Neuronal stem cell (in vitro differentiated cells): ENCODE measurements around the gene CYP4A22.

Experiments
- DNase-seq: peaks from one replicate; pipeline ENCODE4 v3.0.0-alpha.2; 2013; ENCODE audit warnings: low spot score
- H2AFZ ChIP-seq: one replicate; pipeline ENCODE4 v1.6.1; 2013; ENCODE audit warnings: mild to moderate bottlenecking, low read length, inconsistent platforms
- H2AK5ac ChIP-seq: 2 replicates; pipeline ENCODE4 v1.6.1; 2013; ENCODE audit warnings: low read depth, mild to moderate bottlenecking, inconsistent platforms, low read length, moderate library complexity, mixed read lengths
- H2BK120ac ChIP-seq: 2 replicates; pipeline ENCODE4 v1.6.1; 2013; ENCODE audit warnings: low read depth, mild to moderate bottlenecking, inconsistent platforms, low read length, moderate library complexity, mixed read lengths
- H2BK12ac ChIP-seq: one replicate; pipeline ENCODE4 v1.6.1; 2013; ENCODE audit warnings: low read length, inconsistent platforms
- H2BK15ac ChIP-seq: 2 replicates; pipeline ENCODE4 v1.6.1; 2013; ENCODE audit warnings: mild to moderate bottlenecking, low read length, inconsistent platforms, mixed read lengths
- H2BK5ac ChIP-seq: one replicate; pipeline ENCODE4 v1.6.1; 2013; ENCODE audit warnings: inconsistent platforms, mild to moderate bottlenecking, low read length, moderate library complexity
- H3K14ac ChIP-seq: one replicate; pipeline ENCODE4 v1.6.1; 2013; ENCODE audit warnings: low read length, inconsistent platforms
- H3K18ac ChIP-seq: 2 replicates; pipeline ENCODE4 v1.6.1; 2013; ENCODE audit warnings: low read length, inconsistent platforms
- H3K23ac ChIP-seq: 2 replicates; pipeline ENCODE4 v1.6.1; 2013; ENCODE audit warnings: low read depth, mild to moderate bottlenecking, mixed read lengths, low read length, inconsistent platforms; ENCODE audit not compliant: poor library complexity
- H3K27ac ChIP-seq: replicated peaks from 3 replicates; pipeline ENCODE4 v1.5.1; 2013; ENCODE audit warnings: low read length, inconsistent platforms
- H3K27me3 ChIP-seq, 3 experiments: 2 replicates each; pipeline ENCODE4 v1.6.1; 2013; ENCODE audit warnings: low read length in 3 of 3, mild to moderate bottlenecking in 2 of 3, inconsistent platforms in 1 of 3, low read depth in 1 of 3, mixed read lengths in 1 of 3, moderate library complexity in 1 of 3; ENCODE audit not compliant: control insufficient read depth in 3 of 3, insufficient read depth in 3 of 3
- H3K36me3 ChIP-seq, 2 donors: replicated peaks in 1 of 2; 2 replicates each; pipeline ENCODE4 v1.6.1; 2013; ENCODE audit warnings: low read length in 2 of 2; ENCODE audit not compliant: control insufficient read depth in 2 of 2, insufficient read depth in 2 of 2
- H3K4ac ChIP-seq: 2 replicates; pipeline ENCODE4 v1.6.1; 2013; ENCODE audit warnings: inconsistent platforms, mild to moderate bottlenecking, low read length, moderate library complexity
- H3K4me1 ChIP-seq, 2 donors: 1 replicate in 1 of 2; 2 replicates in 1 of 2; pipeline ENCODE4 v1.6.1; 2013; ENCODE audit warnings: low read length in 2 of 2, low read depth in 1 of 2; ENCODE audit not compliant: control insufficient read depth in 2 of 2, insufficient read depth in 1 of 2
- H3K4me2 ChIP-seq: one replicate; pipeline ENCODE4 v1.6.1; 2013; ENCODE audit warnings: mild to moderate bottlenecking, low read length, inconsistent platforms; ENCODE audit not compliant: insufficient read depth, poor library complexity, severe bottlenecking
- H3K4me3 ChIP-seq, 2 donors: 2 replicates each; pipeline ENCODE4 v1.5.1; 2013; ENCODE audit warnings: low read length in 2 of 2, mild to moderate bottlenecking in 2 of 2, inconsistent platforms in 1 of 2, moderate library complexity in 1 of 2
- H3K79me1 ChIP-seq: one replicate; pipeline ENCODE4 v1.6.1; 2013; ENCODE audit warnings: low read depth, mild to moderate bottlenecking, inconsistent platforms, low read length, moderate library complexity
- H3K9ac ChIP-seq: one replicate; pipeline ENCODE4 v1.6.1; 2013; ENCODE audit warnings: mild to moderate bottlenecking, low read depth, low read length, inconsistent platforms; ENCODE audit not compliant: poor library complexity
- H3K9me3 ChIP-seq, 2 donors: replicated peaks in 1 of 2; 2 replicates each; pipeline versions ENCODE3 to v1.6.1; 2013; ENCODE audit warnings: low read length in 2 of 2, mild to moderate bottlenecking in 2 of 2, inconsistent platforms in 1 of 2, low read depth in 1 of 2, mixed read lengths in 1 of 2, moderate library complexity in 1 of 2; ENCODE audit not compliant: control insufficient read depth in 2 of 2, insufficient read depth in 1 of 2
- H4K8ac ChIP-seq: one replicate; pipeline ENCODE4 v1.6.1; 2013; ENCODE audit warnings: low read depth, mild to moderate bottlenecking, inconsistent platforms, low read length, moderate library complexity
- H4K91ac ChIP-seq: one replicate; pipeline ENCODE4 v1.6.1; 2013; ENCODE audit warnings: low read length, low read depth, mild to moderate bottlenecking, inconsistent platforms; ENCODE audit not compliant: poor library complexity
- WGBS, 2 donors: extraction: QIAGEN DNeasy Blood & Tissue Kit; methylation state at CpG; one replicate each; pipeline ENCODE4 v1.1.7; 2013; ENCODE audit warnings: missing lambda C conversion rate in 2 of 2, mixed read lengths in 1 of 2; ENCODE audit not compliant: insufficient read length in 2 of 2, insufficient replicate concordance in 1 of 2; ENCODE audit errors: extremely low coverage in 2 of 2; 5-methylcytosine and 5-hydroxymethylcytosine counted together

The CYP4A22 gene

GRCh38 chr1:47181955-47182675 is 44.9 kb downstream of the CYP4A22 start:
- no peak overlapping the region for H3K18ac ChIP-seq
- H3K4ac ChIP-seq, result no peak overlapping the region
- H2BK5ac ChIP-seq, result no peak overlapping the region
- H3K23ac ChIP-seq, result no peak overlapping the region
- H3K4me3 ChIP-seq, result no peak overlapping the region
- H3K36me3 ChIP-seq, result no peaks in the 10 kb centered on the region
- H2BK12ac ChIP-seq, result no peak overlapping the region
- H2BK15ac ChIP-seq, result no peak overlapping the region
- no peak overlapping the region for H2AFZ ChIP-seq
- no peak overlapping the region for H4K91ac ChIP-seq
- no peak overlapping the region for H2AK5ac ChIP-seq
- H3K9ac ChIP-seq, result no peak overlapping the region
- H3K79me1 ChIP-seq, result no peaks in the 10 kb centered on the region
- no peak overlapping the region for H2BK120ac ChIP-seq
- H3K14ac ChIP-seq, result no peak overlapping the region
- peaks cover 1 to 6% of the 10 kb centered on the region in 2 donors for H3K4me1 ChIP-seq
- no peaks in the 10 kb centered on the region for H3K9me3 ChIP-seq
- peaks cover 0 to 24% (median 4%) of the 10 kb centered on the region in 3 experiments for H3K27me3 ChIP-seq
- WGBS, 2 donors, result no CpG with 5 or more reads among the region's 7 CpGs
- DNase-seq, result no peak
- H3K4me2 ChIP-seq, result no peak overlapping the region
- H4K8ac ChIP-seq, result no peak overlapping the region
- H3K27ac ChIP-seq, result no peak overlapping the region

GRCh38 chr1:47182676-47183235 is 45.5 kb downstream of the CYP4A22 start:
- Histone ChIP-seq H2BK12ac (no peak overlapping the region), H4K8ac (no peak overlapping the region), H3K9me3 (no peaks in the 10 kb centered on the region), H3K79me1 (no peaks in the 10 kb centered on the region), H3K27me3 (peaks cover 0 to 30% (median 4%) of the 10 kb centered on the region in 3 experiments), H3K27ac (no peak overlapping the region), H2BK5ac (no peak overlapping the region), H2AK5ac (no peak overlapping the region), H3K4me3 (no peak overlapping the region), H2BK15ac (no peak overlapping the region), H2AFZ (no peak overlapping the region), H3K36me3 (no peaks in the 10 kb centered on the region), H3K9ac (no peak overlapping the region), H2BK120ac (no peak overlapping the region), H4K91ac (no peak overlapping the region), H3K4me1 (peaks cover 1 to 6% of the 10 kb centered on the region in 2 donors), H3K4ac (no peak overlapping the region), H3K4me2 (no peak overlapping the region), H3K18ac (no peak overlapping the region), H3K23ac (no peak overlapping the region), H3K14ac (no peak overlapping the region)
- no peak for DNase-seq
- no CpG with 5 or more reads among the region's 7 CpGs for WGBS, 2 donors

- Histone ChIP-seq H2BK12ac (no peak overlapping the region), H3K9ac (no peak overlapping the region), H2BK5ac (no peak overlapping the region), H3K14ac (no peak overlapping the region), H4K8ac (no peak overlapping the region), H3K23ac (no peak overlapping the region), H4K91ac (no peak overlapping the region), H3K4me1 (peaks cover 1 to 6% of the 10 kb centered on the region in 2 donors), H2BK15ac (no peak overlapping the region), H3K27ac (no peak overlapping the region), H3K4ac (no peak overlapping the region), H2AFZ (no peak overlapping the region), H3K9me3 (no peaks in the 10 kb centered on the region), H3K4me2 (no peak overlapping the region), H3K4me3 (no peak overlapping the region), H3K18ac (no peak overlapping the region), H2AK5ac (peak overlapping the region; percentile 47), H2BK120ac (no peak overlapping the region), H3K79me1 (no peaks in the 10 kb centered on the region), H3K27me3 (peaks cover 0 to 30% (median 4%) of the 10 kb centered on the region in 3 experiments), H3K36me3 (no peaks in the 10 kb centered on the region)
- no CpG with 5 or more reads among the region's 11 CpGs for WGBS, 2 donors
- no peak for DNase-seq
These were observed 46.3 kb downstream of the CYP4A22 start for GRCh38 chr1:47183308-47184089.
